HG02678 (cell line): Measurements from ENCODE around the gene CCDC85B.
A peak's percentile ranks its signal among the peaks of the same experiment; 100 is the strongest.

Experiments used
- ATAC-seq: cut with Tn5 transposase; IDR thresholded peaks from one replicate; pipeline ENCODE4 v1.9.1; 2021; ENCODE audit warnings: mild to moderate bottlenecking, moderate library complexity; ENCODE audit not compliant: unreplicated experiment

Gene CCDC85B

GRCh38 chr11:65857500-65857852 is 33.0 kb upstream of the CCDC85B start:
- ATAC-seq, result peak; percentile 1

DNA sequence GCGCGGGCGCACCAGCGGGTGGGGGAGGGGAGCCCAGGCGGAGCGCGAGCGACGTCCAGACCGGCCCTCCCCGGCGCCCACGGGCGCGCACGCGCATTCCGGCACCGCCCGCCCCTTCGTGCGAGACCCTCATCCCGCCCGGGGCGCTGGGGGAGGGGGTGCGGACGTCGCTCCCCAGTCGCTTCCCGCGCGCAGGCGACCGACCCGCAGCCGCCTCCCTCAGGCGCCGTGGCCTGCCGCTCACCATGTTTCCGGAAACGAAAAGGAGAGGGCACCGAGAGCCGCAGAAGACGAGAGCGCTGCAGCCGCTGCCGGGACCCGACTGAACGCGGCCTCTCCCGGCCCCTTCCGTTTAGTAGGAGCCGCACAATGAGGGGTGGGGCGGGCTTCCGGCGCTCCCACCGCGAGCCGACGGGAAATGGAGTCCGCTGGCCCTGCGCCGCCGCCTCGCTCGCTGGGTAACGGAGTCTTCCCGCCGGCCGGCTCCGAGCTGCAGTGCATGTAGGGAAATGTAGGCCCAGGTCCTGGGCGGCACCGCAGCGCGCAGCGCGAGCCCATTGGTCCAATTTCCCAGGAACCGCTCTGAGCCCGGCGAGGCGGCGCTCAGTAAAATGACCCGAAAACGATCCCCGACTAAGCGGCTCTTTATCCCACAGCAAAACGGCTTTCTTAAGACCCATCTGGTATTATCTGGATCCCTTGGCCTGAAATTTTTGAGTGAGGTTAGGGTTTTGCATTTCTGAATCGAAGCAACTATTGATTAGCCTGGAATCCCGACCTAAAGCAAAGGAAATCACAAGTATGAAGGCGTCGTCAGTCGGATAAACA is 32.4 kb upstream of the CCDC85B start, which contains the start of gene CFL1:
CFL1 (minus strand) TSS at position 328 of the 828 bp plus-strand sequence; CDS start at position 247, 81 bp downstream.
- peak; percentile 50 for ATAC-seq

DNA sequence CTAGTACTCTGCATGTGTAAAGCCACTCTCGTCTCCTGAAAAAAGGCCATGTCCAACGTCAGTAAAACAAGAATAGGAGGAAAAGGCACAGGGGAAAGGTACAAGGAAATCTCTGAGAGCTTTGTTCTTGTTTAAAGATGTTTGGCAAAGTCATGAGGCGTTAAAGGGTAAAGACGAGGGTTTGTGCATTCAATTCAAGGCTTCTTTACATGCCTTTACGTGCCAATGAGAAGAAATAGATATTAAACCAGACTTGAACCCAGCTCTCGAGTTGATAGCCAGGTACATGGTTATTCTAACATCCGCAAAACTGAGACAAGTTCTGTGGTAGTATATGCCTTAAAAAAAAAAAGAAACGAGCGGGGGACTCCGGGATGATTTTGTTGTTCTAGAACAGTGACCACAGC is 31.8 kb upstream of the CCDC85B start:
- ATAC-seq, result no peak

DNA sequence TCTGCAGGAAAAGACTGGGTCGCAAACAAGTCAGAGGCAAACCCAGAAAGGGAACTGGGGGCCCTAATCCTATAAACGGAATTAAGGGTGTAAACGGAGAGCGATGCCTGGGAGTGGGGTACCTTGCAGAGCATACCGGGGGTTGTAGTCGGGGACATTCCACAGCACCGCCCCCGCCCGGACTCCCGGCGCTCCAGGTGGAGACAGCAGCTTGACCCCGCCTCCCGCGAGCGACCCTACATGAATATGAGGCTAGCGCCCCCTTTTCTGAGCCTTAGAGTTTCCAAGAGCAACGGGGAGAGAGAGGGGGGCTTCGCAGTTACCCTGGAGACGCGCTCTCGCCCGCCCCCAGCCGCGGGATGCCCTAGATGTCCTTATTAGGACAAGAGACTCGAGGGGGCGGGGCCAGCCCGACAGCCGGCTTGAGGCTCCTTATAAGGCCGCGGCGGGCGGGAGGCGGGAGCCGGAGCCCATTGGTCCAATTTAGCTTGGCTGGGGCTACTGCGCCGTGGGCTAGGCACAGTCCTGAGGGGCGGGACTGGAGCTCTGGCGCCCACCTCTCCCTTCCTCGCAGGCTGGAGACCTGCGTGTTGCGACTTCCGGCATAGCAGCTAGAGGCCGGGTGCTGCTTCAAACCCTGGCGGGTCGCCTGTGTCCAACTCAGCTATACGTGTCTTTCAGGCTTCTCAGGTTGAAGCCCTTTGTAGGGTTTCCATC is 31.2 kb upstream of the CCDC85B start:
- ATAC-seq, result peak; percentile 47

DNA sequence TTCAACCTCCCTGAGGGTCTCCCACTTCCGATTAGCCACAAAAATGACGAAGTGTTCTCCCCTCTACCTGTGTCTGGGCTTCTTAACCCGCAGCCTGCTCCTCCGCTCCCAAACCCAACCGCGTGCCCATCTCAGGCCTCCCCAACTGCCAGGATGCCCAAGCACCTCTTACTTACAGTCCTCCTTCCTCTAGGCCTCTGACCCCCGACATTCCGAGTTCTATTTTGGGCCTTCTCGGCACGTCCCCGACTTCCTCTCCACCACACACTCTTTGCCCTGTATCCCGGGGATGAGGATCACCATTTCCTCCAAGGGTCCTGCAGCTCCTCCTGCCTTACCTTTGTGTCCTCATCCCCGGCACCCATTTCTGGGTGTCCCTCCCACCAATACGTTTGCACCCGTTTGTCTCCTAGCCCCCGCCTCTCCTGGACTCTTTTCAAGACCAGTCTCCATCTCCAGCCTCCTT is 30.6 kb upstream of the CCDC85B start:
- ATAC-seq, result no peak

- peak; percentile 26 for ATAC-seq
Measured at GRCh38 chr11:65860278-65861164, 30.0 kb upstream of the CCDC85B start, which contains the start of gene MUS81. Gene MUS81 (plus strand): TSS chr11:65860433. CDS start chr11:65860754, 321 bp downstream.

- no peak for ATAC-seq
Measured at GRCh38 chr11:65861165-65861505, 29.3 kb upstream of the CCDC85B start.

GRCh38 chr11:65861533-65862183 is 28.8 kb upstream of the CCDC85B start:
- ATAC-seq, result no peak

GRCh38 chr11:65862191-65862735 is 28.2 kb upstream of the CCDC85B start:
- no peak for ATAC-seq

DNA sequence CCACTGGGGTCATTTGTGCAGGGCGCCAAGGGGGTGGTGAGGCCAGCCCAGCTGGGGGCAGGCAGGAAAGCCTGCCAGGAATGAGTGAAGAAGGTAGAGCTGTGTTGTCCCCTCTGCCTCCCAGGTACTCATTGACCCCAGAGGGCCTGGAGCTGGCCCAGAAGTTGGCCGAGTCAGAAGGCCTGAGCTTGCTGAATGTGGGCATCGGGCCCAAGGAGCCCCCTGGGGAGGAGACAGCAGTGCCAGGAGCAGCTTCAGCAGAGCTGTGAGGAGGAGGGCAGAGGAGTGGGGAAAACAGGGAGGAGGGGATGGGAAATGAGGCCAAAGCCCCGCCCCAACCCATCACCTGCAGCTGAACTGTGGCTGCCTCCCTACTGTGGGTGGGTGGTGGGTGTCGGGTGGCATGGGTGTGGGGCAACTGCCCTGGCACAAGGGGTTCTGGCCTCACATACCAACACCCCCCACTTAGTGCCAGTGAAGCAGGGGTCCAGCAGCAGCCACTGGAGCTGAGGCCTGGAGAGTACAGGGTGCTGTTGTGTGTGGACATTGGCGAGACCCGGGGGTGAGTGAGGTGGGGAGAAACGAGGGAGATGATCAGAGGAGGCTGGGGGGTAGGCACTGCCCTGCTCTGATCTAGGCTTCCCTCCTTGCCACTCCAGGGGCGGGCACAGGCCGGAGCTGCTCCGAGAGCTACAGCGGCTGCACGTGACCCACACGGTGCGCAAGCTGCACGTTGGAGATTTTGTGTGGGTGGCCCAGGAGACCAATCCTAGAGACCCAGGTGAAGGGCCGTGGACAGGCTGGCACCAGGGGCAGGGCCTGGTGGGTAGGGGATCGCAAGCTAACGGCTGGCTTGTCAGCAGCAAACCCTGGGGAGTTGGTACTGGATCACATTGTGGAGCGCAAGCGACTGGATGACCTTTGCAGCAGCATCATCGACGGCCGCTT is 27.3 kb upstream of the CCDC85B start:
- ATAC-seq, result no peak

DNA sequence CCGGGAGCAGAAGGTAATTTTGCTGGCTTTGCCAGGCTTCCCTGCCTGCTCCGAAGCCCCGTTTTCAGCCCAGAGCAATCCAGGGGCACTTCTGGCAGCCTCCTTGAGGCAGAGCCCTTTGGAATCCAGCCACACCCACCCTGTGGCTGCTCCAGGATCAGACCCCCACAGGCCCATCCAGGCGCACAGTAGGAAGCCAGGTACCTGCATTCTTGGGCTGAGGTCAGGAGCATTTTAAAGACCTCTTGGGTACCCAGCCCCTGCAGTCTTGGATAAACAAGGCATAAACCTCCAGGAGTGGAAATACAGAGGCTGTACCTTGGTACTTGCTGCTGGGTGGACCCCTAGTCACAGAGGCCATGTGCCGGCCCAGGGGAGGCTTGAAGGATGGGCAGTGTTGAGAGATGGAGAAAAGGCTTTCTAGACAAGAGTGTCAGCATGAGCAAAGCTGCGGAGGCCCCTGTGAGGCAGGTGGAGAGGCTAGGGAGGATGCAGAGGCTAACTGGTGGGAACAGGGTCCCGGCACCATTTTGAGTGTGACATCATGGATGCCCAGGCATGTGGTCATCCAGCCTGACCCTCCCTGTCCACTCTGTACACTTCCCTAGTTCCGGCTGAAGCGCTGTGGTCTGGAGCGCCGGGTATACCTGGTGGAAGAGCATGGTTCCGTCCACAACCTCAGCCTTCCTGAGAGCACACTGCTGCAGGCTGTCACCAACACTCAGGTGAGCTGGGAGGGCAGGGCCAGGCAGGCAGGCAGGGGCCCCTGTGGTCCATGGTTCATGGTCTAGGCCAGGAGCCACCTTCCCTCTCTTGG is 26.4 kb upstream of the CCDC85B start:
- ATAC-seq, result no peak

GRCh38 chr11:65864706-65865471 is 25.6 kb upstream of the CCDC85B start:
- no peak for ATAC-seq

- ATAC-seq, result no peak
Measured at GRCh38 chr11:65865550-65866172, 24.8 kb upstream of the CCDC85B start.

GRCh38 chr11:65866509-65867283 is 23.8 kb upstream of the CCDC85B start:
- ATAC-seq, result no peak

DNA sequence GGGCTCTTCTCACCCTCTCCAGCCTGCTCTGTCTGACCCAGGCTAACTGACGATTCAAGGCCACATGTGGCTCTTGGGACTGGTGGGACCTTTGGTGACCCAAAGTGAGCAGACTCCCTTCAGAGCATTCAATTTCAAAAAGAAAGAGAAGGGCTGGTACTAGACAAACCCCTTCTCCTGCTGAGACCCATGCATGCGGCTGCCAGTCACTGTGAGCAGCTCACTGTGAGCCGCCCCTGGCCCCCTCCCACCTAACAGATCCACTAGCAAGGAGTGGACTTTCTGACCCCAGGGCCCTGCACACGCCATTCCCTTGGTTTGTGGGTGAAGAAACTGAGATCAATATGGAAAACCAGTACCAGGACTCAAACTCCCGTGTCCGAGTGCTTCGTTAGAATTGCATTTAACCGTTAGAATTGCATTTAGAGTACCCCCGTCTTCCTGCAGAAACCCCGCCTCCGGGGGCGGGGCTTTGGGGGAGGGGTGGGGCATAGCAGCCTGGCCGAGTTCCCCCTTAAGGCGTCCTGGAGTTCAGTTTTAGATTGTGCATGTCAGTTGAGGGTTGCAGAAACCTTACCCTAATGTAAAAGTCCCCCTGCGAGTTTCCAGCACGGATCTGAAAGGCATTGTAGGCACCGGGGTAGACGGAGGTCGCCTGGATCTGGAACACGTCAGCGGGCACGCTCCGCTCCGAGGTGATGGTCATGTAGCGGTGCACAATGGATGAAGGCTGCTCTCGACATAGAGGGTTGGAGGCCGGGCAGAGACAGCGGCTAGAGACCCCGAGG is 23.0 kb upstream of the CCDC85B start:
- no peak for ATAC-seq
